ENCODE data around the gene CENPK. TPM values are rescaled to one million over a fixed set of nuclear protein-coding genes. Genes with fewer than 3 reads are reported as not detected.
"Not testable (repeated sequence)": the region's sequence is repeated elsewhere in the genome, so short reads cannot be mapped to it uniquely, and the experiment has no call there.

CENPK gene
- total RNA-seq, 1 donor = 25.9 TPM

DNA sequence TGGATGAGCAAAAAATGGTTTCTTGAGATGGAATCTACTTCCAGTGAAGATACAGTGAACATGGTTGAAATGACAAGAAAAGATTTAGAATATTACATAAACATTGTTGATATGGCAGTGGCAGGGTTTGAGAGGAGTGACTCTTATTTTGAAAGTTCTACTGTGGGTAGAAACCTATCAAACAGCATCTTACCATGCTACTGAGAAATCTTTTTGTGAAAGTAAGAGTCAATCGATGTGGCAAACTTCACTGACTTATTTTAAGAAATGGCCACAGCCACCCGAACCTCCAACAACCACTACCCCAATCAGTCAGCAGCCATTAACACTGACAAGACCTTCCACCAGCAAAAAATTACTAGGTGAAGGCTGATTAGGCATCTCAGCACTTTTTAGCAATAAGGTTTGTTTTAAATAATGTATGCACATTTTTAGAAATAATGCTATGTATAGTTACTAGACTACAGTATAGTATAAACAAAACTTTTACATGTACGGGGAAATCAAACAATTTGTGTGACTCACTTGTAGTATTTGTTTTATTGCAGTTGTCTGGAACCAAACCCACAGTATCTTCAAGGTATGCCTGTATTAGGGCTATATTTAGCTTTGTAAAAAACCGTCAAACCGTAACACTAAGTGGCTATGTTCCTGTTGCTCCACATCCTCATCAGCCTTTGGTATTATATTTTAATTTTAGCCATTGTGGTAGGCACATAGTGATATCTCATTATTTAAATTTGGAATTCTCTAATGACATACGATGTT, 50.6 kb downstream of the CENPK start:
- TF ChIP-seq, protein P1, sequence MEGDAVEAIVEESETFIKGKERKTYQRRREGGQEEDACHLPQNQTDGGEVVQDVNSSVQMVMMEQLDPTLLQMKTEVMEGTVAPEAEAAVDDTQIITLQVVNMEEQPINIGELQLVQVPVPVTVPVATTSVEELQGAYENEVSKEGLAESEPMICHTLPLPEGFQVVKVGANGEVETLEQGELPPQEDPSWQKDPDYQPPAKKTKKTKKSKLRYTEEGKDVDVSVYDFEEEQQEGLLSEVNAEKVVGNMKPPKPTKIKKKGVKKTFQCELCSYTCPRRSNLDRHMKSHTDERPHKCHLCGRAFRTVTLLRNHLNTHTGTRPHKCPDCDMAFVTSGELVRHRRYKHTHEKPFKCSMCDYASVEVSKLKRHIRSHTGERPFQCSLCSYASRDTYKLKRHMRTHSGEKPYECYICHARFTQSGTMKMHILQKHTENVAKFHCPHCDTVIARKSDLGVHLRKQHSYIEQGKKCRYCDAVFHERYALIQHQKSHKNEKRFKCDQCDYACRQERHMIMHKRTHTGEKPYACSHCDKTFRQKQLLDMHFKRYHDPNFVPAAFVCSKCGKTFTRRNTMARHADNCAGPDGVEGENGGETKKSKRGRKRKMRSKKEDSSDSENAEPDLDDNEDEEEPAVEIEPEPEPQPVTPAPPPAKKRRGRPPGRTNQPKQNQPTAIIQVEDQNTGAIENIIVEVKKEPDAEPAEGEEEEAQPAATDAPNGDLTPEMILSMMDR (IDR thresholded peaks at IDR 0.05; ENCODE audit: insufficient read depth, low read depth, low read length) = no peak
- H3K4me3 ChIP-seq (ENCODE audit: low read depth, low read length) = no peak overlapping the region
- peak; percentile 12 for DNase-seq (ENCODE audit: low read depth)

DNA sequence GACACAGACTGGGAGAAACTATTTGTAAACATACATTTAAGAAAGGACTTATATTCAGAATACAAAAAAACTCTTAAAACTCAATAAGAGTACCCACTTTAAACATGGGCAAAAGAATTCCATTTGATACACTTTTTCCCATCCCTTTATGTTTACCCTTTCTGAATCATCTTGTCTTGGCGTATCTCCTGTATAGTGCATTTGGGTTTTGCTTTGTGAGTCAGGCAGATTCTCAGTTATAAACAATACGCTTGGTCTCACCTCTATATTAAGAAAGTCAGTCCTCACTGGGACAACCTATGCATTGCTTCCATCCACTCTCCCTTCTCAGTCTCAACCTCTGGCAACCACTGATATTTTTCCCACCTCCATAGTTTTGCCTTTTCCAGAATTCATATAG, 54.0 kb downstream of the CENPK start:
- TF ChIP-seq, protein P1 (IDR thresholded peaks at IDR 0.05; ENCODE audit: insufficient read depth, low read depth, low read length) = no peak
- DNase-seq (ENCODE audit: low read depth) = no peak
- H3K4me3 ChIP-seq (ENCODE audit: low read depth, low read length) = no peak overlapping the region

DNA sequence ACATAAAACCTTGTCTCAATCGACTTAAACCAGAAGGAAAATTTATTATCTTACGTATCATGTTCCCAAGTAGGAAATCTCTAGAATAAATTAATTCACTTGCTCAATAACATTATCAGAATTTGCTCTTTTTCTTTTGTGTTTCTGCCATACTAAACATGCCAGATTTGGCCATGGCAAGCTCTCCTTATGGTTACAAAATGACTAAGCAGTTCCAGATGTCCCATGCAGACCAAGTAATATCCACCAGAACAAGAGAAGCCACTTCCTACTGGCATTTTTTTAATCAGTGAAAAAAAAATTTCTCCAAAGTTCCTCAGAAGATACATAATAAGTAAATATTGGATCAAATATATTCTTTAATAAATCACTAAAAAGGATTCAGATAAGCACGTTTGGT, 56.0 kb downstream of the CENPK start:
- H3K4me3 ChIP-seq (ENCODE audit: low read depth, low read length) = peak overlapping the region; percentile 1
- peak; percentile 63 for DNase-seq (ENCODE audit: low read depth)
- TF ChIP-seq, protein P1 (IDR thresholded peaks at IDR 0.05; ENCODE audit: insufficient read depth, low read depth, low read length) = no peak

DNA sequence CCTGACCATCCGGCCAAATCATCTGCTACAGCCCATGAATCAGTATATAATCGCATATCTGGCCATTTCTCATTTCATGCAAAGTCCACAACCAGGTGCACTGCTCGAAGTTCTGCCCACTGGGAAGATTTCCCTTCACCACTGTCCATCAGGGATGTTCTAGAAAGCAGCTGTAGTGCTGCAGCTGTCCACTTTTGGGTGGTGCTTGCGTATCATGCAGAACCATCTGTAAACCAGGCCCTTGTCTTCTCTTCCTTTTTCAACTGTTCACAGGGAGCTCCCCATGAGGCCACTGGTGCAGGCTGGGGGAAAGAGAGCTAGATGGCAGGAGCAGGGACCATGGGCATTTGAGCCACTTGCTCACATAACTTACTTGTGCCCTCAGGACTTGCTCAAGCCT, 73.8 kb downstream of the CENPK start:
- H3K4me3 ChIP-seq (ENCODE audit: low read depth, low read length) = no peak overlapping the region
- DNase-seq (ENCODE audit: low read depth) = no peak
- TF ChIP-seq, protein P1 (IDR thresholded peaks at IDR 0.05; ENCODE audit: insufficient read depth, low read depth, low read length) = no peak

DNA sequence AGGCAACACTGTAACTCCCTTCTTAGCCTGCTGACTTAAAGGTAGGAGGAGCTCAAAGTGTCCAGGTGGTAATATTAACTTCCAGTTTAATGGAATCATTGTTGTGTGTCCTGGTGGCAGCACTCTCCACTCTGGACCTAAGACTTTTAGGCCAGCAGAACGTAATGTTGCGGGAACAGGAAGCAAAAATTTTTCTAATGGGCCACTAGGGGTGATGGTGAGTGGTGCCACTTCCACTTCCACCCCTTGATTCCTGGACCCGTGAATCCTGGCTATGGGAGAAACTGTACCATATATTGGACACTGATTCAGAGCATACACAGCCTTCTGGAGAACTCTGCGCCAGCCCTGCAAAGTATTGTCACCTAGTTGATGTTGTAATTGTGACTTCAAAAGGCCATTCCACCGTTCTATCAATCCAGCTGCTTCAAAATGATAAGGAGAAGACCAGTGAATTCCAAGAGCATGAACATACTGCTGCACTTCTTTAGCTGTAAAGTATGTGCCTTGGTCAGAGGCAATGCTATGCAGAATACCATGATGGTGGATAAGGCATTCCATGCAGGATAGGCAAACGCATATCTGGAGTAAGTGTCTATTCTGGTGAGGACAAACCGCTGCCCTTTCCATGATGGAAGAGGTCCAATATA, 74.8 kb downstream of the CENPK start:
- not testable (repeated sequence) for H3K4me3 ChIP-seq (ENCODE audit: low read depth, low read length); DNase-seq (ENCODE audit: low read depth)

DNA sequence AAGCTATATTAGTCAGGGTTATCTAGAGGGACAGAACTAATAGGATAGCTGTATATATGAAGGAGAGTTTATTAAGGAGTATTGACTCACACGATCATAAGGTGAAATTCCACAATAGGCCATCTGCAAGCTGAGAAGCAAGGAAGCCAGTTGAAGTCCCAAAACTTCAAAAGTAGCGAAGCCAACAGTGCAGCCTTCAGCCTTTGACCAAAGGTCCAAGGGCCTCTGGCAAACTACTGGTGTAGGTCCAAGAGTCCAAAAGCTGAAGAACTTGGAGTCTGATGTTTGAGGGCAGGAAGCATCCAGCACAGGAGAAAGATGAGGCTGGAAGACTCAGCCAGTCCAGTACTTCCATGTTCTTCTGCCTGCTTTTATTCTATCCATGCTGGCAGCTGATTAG, 76.2 kb downstream of the CENPK start:
- DNase-seq (ENCODE audit: low read depth); H3K4me3 ChIP-seq (ENCODE audit: low read depth, low read length): not testable (repeated sequence)

DNA sequence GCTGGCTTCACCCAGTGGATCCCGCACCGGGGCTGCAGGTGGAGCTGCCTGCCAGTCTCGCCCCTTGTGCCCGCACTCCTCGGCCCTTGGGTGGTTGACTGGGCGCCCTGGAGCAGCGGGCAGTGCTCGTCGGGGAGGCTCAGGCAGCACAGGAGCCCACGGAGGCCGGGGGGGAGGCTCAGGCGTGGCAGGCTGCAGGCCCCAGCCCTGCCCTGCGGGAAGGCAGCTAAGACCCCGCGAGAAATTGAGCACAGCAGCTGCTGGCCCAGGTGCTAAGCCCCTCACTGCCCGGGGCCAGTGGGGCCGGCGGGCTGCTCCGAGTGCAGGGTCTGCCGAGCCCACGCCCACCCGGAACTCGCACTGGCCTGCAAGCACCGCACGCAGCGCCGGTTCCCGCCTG, 77.6 kb downstream of the CENPK start:
- no peak for DNase-seq (ENCODE audit: low read depth)
- H3K4me3 ChIP-seq (ENCODE audit: low read depth, low read length) = no peak overlapping the region
- TF ChIP-seq, protein P1 (IDR thresholded peaks at IDR 0.05; ENCODE audit: insufficient read depth, low read depth, low read length) = no peak

Measured in fibroblast of villous mesenchyme (primary cell).